HUES48 (cell line): ENCODE results near the gene MRPL41.
"Not testable (repeated sequence)": the region's sequence is repeated elsewhere in the genome, so short reads cannot be mapped to it uniquely, and the experiment has no call there.

Experiments
- H3K27ac ChIP-seq: one replicate; pipeline ENCODE4 v1.7.0; 2013; ENCODE audit warnings: low read depth, low read length, inconsistent platforms
- H3K27me3 ChIP-seq: 2 replicates; pipeline ENCODE4 v1.6.1; 2013; ENCODE audit warnings: mild to moderate bottlenecking, low read length; ENCODE audit not compliant: control insufficient read depth, insufficient read depth
- H3K36me3 ChIP-seq: 2 replicates; pipeline ENCODE4 v1.6.1; 2013; ENCODE audit warnings: low read length; ENCODE audit not compliant: control insufficient read depth, insufficient read depth
- H3K4me1 ChIP-seq: 2 replicates; pipeline ENCODE4 v1.6.1; 2013; ENCODE audit warnings: mild to moderate bottlenecking, low read length; ENCODE audit not compliant: control insufficient read depth, insufficient read depth
- H3K4me3 ChIP-seq: 2 replicates; pipeline ENCODE4 v1.5.1; 2013; ENCODE audit warnings: mild to moderate bottlenecking, low read depth, low read length
- H3K9ac ChIP-seq: 2 replicates; pipeline ENCODE4 v1.6.1; 2013; ENCODE audit warnings: mild to moderate bottlenecking, low read depth, low read length, moderate library complexity
- H3K9me3 ChIP-seq: 2 replicates; pipeline ENCODE4 v1.6.1; 2013; ENCODE audit warnings: low read length; ENCODE audit not compliant: control insufficient read depth, insufficient read depth

MRPL41 gene

DNA sequence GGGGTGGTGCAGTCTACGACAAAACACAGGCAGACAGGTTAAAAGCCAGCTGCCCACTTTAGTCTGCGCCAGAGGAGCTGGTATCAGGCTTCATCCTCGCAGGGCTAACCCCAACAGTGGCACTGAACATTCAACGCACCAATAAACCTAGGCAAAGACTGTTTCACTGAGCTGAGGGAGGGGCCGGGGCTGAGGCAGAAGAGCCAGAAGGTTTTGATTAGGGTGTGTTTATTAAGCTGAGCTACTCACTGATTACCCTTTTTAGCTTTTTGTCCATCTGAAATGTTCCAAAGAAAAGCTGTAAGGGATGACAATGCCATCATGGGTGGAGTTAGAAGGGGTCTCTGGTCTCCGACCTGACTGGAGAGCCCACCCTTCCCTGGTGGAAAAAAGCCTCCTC, 37.2 kb downstream of the MRPL41 start:
- Histone ChIP-seq H3K4me1 (0 out of 2 replicates have a peak, but pooled peaks cover 6% of the 10 kb centered on the region), H3K4me3 (peak overlapping the region; percentile 67), H3K36me3 (peaks cover 49% of the 10 kb centered on the region), H3K27ac (no peak overlapping the region), H3K27me3 (no peaks in the 10 kb centered on the region), H3K9me3 (no peaks in the 10 kb centered on the region), H3K9ac (no peak overlapping the region)

DNA sequence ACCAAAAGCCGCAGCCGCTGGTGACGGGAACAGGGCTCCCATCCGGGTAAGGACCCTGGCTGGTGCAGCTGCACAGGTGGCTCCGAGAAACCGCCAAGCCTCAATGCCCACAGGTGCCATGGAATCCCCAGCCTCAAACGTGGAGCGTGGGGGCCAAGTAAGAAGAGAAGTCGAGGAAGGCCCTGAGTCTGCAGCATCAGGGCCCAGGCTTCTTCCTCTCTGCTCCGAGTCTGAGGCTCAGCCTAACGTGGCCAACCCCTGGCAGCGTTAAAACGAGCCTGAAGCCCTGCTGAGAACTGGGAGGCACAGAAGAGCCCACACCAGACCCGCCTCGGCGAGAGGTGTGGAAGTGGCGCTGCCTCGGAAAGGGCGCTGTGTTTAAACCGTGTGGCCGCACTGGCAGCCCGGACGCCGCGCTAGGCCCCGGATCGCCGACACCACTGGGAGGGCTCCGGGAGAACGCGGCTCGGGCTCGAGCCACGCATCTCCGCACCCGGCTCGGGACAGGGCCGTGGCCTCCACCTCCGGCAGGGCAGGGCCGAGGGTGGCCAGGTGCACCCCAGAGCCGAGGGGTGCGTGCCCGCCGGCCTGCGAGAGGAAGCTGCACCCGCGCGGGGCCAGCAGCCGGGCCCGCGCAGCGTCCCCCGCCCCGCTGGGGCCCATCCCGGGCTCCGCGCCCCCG, 37.9 kb downstream of the MRPL41 start:
- peak overlapping the region; percentile 66; the same call in 1 of the 2 replicates for H3K9ac ChIP-seq
- H3K9me3 ChIP-seq: no peaks in the 10 kb centered on the region
- peaks cover 42% of the 10 kb centered on the region for H3K36me3 ChIP-seq
- H3K4me1 ChIP-seq: 0 out of 2 replicates have a peak, but pooled peaks cover 6% of the 10 kb centered on the region
- peak overlapping the region; percentile 67 for H3K4me3 ChIP-seq
- H3K27ac ChIP-seq: no peak overlapping the region
- no peaks in the 10 kb centered on the region for H3K27me3 ChIP-seq

DNA sequence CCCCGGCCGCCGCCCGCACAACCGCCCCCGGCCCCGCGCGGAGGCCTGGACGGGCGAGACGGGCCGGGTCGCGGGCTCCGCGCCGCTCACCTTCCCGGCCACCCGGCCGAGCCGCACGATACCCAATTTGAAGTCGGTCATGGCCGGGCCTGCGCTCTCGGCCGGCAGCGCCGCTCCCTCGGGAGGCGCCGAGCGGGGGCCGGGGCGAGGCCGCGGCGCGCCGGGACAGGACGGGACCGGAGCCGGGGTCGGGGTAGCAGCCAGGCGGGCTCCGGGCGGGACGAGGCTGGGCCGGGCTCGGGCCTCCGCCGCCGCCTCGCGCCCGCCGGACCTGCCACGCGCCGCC, 38.4 kb downstream of the MRPL41 start:
- no peaks in the 10 kb centered on the region for H3K27me3 ChIP-seq
- no peaks in the 10 kb centered on the region for H3K9me3 ChIP-seq
- H3K4me1 ChIP-seq: 0 out of 2 replicates have a peak, but pooled peaks cover 6% of the 10 kb centered on the region
- peaks cover 39% of the 10 kb centered on the region for H3K36me3 ChIP-seq
- peak overlapping the region; percentile 67; the same call in 1 of the 2 replicates for H3K4me3 ChIP-seq
- H3K27ac ChIP-seq: no peak overlapping the region
- H3K9ac ChIP-seq: no peak overlapping the region; the same call in 1 of the 2 replicates

DNA sequence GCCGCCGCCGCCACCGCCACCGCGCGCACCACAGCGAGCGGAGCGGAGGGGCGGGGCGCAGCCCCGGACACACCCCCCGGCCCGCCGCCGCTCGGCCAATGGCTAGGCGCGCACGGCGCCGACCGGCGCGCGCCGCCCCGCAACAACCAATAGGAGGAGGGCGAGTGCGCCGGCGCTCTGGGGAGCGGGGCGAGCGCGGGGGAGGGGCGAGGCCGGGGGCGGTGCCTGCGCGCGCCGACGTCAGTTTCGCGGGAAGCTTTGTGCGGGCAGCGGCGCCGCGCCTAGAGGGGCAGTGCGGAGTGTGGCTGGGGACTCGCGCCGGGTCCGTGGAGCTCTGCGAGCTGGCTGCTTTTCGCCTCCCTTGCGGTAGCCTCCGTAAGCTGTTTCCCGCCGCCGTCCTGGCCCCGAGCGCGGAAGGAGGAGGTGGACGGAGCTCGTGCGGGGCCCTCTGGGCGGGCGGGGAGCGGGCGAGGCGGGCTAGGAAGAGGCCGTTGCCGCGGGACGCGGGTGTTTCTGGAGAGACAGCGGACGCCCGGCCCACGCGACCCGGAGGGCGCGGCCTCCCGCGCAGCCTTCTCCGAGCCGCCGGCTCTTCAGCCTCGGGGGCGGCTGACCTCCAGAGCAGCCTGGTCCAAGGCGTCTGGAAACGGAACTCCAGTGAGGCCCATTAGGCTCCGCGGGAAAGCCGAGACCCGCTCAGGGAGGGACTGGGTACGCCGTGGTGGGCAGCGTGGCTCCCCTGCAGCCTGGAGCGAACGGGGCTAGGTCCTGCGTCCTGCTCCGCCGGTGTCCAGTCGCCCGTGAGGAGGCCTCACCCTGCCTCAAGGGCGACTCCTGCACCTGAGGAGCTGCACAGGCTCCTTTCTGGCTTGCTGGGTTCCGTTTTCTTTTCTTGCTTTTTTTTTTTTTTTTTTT, 39.0 kb downstream of the MRPL41 start, which contains the start of gene ZMYND19:
TSS of gene ZMYND19 (minus strand) at position 44 of the 915 bp plus-strand sequence. CDS start 249 bp downstream, outside the sequence.
- peaks cover 34% of the 10 kb centered on the region for H3K36me3 ChIP-seq
- no peaks in the 10 kb centered on the region for H3K27me3 ChIP-seq
- no peak within 1 kb of the TSS for H3K27ac ChIP-seq
- no peaks in the 10 kb centered on the region for H3K9me3 ChIP-seq
- peak within 1 kb of the TSS; percentile 73 for H3K9ac ChIP-seq
- H3K4me3 ChIP-seq: peak within 1 kb of the TSS; percentile 91
- 0 out of 2 replicates have a peak, but pooled peaks cover 6% of the 10 kb centered on the region for H3K4me1 ChIP-seq

DNA sequence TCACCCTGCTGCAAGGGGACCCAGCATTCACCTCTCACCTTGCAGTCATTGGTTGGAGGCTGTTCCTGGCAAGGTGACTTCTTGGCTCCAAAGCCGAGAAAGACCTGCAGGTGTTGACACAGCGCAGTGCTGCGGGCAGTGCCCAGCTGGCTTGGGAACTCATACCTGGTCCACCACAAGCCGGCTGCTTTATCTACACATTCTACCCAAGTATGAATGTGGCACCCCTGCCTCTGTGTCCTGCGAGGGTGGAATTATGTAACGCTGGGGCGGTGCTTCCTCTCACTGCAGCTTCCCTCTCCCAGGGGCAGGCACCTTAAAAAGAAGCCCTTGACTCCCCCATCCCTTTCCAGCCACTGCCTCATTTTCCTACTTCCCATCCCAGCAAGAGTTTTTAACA, 41.1 kb downstream of the MRPL41 start:
- Histone ChIP-seq H3K27me3 (no peaks in the 10 kb centered on the region), H3K9me3 (no peaks in the 10 kb centered on the region), H3K4me3 (no peak overlapping the region), H3K36me3 (peaks cover 13% of the 10 kb centered on the region), H3K4me1 (0 out of 2 replicates have a peak, but pooled peaks cover 6% of the 10 kb centered on the region), H3K9ac (no peak overlapping the region), H3K27ac (no peak overlapping the region)

DNA sequence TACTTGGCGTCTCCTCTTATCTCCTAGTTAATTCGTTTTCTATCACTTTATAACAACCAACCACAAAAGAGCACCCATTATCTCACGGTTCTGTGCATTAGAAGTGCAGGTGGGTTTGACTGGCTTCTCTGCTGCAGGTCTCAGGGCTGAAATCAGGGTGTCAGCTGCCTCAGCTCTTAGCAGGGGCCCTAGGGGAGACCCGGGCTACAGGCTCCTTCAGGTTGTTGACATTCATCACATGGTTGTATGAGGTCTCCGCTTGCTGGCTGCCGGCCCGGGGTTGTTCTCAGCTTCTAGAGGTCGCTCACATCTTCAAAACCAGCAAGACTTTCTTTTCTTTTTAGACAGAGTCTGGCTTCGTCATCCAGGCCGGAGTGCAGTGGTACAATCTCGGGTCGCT, 41.5 kb downstream of the MRPL41 start:
- 0 out of 2 replicates have a peak, but pooled peaks cover 6% of the 10 kb centered on the region for H3K4me1 ChIP-seq
- H3K27ac ChIP-seq: no peak overlapping the region
- no peak overlapping the region for H3K9ac ChIP-seq
- no peaks in the 10 kb centered on the region for H3K9me3 ChIP-seq
- H3K36me3 ChIP-seq: peaks cover 9% of the 10 kb centered on the region
- H3K27me3 ChIP-seq: no peaks in the 10 kb centered on the region
- H3K4me3 ChIP-seq: no peak overlapping the region

DNA sequence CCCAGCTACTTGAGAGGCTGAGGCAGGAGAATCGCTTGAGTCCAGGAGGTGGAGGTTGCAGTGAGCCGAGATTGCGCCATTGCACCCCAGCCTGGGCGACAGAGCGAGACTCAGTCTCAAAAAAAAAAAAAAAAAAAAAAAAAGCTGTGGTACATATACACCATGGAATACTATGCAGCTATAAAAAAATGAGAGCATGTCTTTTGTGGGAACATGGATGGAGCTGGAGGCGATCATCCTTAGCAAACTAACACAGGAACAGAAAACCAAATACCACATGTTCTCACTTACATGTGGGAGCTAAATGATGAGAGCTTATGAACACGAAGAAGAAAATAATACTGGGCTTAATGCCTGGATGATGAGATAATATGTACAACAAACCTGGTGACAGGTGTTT, 44.9 kb downstream of the MRPL41 start:
- not testable (repeated sequence) for H3K27me3 ChIP-seq, H3K36me3 ChIP-seq, H3K4me1 ChIP-seq, H3K9ac ChIP-seq, H3K9me3 ChIP-seq, H3K27ac ChIP-seq, H3K4me3 ChIP-seq

DNA sequence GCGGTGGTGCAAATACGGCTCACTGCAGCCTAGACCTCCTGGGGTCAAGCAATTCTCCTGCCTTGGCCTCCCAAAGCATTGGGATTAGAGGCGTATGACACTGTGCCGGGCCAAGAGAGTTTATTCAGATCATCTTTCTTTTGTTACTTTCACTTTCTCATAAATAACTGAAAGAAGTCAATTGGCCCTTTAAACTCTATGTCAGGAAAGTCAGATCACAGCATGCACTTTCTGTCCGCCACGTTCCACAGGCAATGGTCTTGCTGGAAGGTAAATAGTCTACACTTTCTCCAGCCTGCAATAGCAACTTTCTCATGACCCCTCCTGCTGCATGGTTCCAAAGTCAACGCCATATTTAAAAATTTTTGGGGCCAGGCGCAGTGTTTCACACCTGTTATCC, 47.3 kb downstream of the MRPL41 start:
- H3K4me1 ChIP-seq: no peaks in the 10 kb centered on the region
- H3K27ac ChIP-seq: no peak overlapping the region
- no peaks in the 10 kb centered on the region for H3K9me3 ChIP-seq
- H3K27me3 ChIP-seq: 0 out of 2 replicates have a peak, but pooled peaks cover 2% of the 10 kb centered on the region
- no peak overlapping the region for H3K9ac ChIP-seq
- H3K4me3 ChIP-seq: no peak overlapping the region
- H3K36me3 ChIP-seq: no peaks in the 10 kb centered on the region
